ENCODE measurements around the gene ADAMTS8.

GRCh38 chr11:130476200-130476921 is 48.0 kb upstream of the ADAMTS8 start:
- no peak for TF ChIP-seq POLR2A (IDR thresholded peaks at IDR 0.05; ENCODE audit: low read length)
- TF ChIP-seq GATA1 (IDR thresholded peaks at IDR 0.05; ENCODE audit: low read depth, low read length), result no peak
